M059J (cell line): Measurements from ENCODE around the gene ATP8A2. TPM values are rescaled to one million over a fixed set of nuclear protein-coding genes. Genes with fewer than 3 reads are reported as not detected.
"Not testable (repeated sequence)": the region's sequence is repeated elsewhere in the genome, so short reads cannot be mapped to it uniquely, and the experiment has no call there.

Source experiments
- DNase-seq: peaks from one replicate; pipeline ENCODE4 v3.0.0-alpha.2; 2012; ENCODE audit warnings: low read depth
- total RNA-seq: library from RNA; depleted of rRNA; stranded (reverse); fragments of >200 nt; shearing (Covaris generic); gene quantifications from 2 replicates; pipeline ENCODE4 v1.2.3, GENCODE V29; 2014; rRNA removed

ATP8A2 gene
- total RNA-seq, 1 experiment from 2014 or later: 0.44 TPM

GRCh38 chr13:26062853-26063444, 691.2 kb downstream of the ATP8A2 start:
- peak; percentile 68 for DNase-seq

- DNase-seq: not testable (repeated sequence)
Observed at GRCh38 chr13:26066492-26066891, 694.7 kb downstream of the ATP8A2 start.

DNA sequence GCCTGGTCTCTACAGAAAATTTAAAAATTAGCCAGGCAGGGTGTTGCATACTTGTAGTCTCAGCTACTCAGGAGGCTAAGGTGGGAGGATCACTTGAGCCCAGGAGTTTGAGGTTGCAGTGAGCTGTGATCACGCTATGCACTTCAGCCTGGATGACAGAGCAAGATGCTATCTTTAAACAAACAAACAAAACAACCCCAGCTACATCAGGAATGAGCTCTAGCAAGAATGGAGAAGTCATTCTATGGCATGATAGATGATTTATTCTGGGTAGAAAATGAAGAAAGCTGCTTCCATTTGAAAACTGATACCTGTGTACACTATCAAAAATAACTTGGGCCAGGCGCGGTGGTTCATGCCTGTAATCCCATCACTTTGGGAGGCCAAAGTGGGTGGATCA, 695.8 kb downstream of the ATP8A2 start:
- peak; percentile 39 for DNase-seq

GRCh38 chr13:26068372-26068771, 696.6 kb downstream of the ATP8A2 start:
- DNase-seq: not testable (repeated sequence)

DNA sequence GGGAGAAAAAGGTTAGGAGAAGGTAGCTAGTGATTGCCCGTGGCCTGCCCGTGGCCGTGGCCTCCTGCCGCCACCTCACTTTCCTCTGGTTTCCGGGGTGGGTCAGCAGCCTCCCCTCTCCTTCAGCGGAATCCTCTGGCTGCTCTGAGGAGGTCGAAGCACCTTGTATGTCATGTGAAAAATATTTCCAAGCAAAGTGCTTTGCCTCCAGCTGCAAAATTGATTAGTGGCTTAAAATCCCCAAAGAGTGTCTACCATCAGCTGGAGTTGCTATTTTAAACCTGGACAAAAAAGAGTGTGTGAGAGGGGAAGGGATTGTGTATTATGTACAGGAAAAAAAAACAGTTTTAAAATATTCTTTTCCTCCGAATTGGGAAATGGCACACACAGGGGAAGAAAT, 697.9 kb downstream of the ATP8A2 start:
- DNase-seq: not testable (repeated sequence)

DNA sequence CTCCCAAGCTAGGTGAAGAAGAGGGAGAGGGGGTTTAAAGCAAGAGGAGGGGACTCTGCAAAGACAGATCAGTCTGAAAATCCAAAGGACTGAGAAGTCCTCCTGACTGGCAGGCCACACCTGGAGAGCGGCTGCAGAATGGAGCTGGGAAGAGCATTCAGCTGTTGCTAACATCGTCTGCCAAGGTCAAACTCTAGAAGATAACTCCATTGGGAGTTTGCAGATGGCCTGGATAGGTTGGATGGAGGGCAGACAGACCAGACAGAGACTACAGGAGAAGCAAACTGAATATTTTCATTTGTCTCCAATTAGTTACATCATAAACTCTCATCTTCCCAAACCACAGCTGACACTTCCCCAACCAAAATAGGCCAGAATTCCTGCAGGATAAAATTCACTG, 699.9 kb downstream of the ATP8A2 start:
- DNase-seq: no peak

GRCh38 chr13:26072335-26072734, 700.6 kb downstream of the ATP8A2 start:
- DNase-seq: not testable (repeated sequence)

DNA sequence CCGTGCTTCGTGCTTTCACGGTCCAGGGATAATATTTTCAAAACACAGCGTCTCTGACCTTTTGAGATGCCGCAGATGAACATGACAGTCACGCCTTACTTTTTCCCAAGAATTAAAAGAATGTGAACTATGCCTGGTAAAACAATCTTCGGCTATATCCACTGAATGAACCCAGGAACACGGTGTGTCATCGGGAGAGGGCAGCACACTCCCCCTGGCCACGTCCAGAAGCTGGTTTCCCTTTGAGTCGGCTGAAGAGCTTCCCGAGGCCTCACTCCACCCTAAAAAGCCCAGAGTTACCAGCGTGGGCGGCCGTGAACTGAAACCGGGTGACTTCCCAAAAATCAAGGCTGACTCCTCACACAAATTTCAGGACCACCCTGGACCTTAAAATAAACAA, 702.9 kb downstream of the ATP8A2 start:
- DNase-seq: peak; percentile 72

Other genes starting within 250 kb of the ATP8A2 start
- not detected in 2 replicates for gene AMER2, start 199.7 kb upstream of the ATP8A2 start, total RNA-seq
- gene MTMR6, start 84.5 kb upstream of the ATP8A2 start, total RNA-seq: 20.3 and 20.9 TPM in 2 replicates
- 55.5 and 72.1 TPM in 2 replicates for gene NUP58, start 70.3 kb upstream of the ATP8A2 start, total RNA-seq